ENCODE measurements around the gene CD248.
"Not testable (repeated sequence)": the region's sequence is repeated elsewhere in the genome, so short reads cannot be mapped to it uniquely, and the experiment has no call there.

The CD248 gene

DNA sequence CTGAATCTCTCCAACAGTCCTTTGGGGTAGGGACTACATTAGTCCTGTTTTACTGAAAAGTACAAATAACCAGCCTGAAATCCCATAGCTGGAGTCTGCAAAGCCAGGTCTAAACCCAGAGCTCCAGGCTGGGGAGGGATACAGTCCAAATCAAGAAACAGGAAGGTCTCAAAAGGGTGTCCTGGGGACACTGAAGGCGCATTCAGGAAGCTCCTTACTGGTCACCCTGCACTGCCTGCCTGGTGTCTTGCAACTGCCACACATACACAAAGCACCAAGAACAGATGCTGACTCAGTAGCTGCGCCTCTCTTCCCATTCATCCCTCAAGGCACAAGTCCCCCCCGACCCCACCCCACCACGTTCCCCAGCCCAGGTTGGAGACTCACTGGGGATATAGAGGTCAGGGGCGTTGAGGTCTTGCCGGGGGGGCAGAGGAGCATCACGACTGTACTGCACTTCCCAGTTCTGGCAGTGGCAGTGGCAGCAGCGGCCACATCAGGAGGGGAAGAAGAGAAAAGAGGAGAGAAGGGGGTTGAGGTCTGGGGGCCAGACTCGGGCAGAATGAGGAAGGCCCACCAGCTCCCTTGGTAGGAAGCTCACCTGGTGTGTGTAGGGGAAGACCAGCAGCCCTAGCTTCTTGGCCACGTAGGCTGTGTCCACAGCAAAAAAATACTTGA, 29.5 kb downstream of the CD248 start:
- no peak for DNase-seq

DNA sequence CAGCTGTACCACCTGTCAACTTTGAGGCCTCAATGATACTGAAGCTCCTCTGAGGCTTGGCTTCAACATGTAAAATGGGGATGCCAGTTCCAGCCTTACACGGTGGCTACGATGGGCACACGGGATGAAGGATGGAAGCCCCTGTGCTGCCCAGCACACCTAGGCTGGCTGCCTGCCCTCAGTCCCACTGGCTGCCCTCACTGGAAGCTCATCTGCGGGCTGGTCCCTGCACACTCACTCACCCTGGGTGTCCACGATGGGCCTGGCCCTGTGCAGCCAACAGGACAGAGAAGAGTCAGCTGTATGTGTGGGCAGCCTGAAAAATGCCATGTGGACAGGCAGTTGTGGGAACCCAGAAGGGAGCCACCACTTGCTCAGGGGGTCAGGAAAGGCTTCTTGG, 30.1 kb downstream of the CD248 start:
- no peak for DNase-seq

DNA sequence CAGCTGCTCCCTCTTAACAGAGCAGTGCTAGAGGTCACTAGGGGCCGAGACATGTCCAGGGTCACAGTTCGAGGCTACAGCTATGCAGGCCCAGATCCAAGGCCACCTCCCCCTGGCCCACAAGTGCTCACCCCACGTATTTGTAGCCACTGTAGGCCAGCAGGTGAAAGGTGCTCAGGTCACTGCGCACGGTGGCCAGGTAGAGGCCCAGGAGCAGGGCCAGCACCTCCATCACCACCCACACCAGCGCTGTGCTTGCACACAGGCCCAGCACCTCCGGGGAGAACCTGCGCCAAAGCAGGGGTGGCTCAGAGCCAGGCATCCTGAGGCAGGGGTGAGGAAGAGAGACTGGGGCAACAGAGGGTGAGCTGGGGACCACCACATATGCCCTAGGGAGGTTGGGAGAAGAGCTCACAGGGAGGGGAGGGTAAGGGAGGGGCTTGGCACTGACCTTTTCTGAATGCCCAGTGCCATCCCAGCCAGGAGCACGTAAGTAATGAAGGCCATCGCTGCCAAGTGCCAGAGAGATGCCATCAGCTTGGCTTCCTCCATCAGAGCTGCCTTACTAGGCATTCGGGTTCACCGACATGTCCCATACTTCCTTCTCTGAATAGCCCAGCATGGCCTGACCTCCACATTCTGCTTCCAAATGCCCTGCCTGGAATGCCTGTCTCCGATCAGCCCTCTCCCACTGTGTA, 31.4 kb downstream of the CD248 start:
- no peak for DNase-seq

DNA sequence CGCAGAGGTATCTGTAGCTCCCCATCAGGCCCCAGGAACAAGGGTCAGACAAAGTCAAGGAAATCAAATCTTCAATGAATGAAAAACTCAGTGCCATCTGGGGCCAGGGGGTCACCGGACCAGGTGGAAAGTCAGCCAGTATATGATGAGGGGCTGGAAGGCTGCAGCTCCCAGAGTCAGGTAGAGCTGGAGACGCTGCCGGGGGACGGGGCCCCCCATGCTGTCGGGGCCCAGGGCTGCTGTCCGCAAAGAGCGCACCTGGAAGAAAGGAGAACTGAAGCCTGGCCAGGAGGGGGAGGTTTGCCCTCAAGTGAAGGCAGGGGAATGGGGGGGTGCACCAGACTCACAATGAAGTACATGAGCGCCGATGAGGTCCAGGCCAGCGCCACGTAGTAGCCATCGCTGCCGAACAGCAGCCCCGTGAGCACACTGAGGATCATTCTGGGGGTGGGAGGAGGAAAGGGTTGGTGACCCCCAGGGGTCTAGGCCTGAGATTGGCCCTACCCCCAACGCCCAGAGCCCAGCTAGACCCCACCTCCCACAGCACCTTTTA, 32.2 kb downstream of the CD248 start:
- DNase-seq = no peak

DNA sequence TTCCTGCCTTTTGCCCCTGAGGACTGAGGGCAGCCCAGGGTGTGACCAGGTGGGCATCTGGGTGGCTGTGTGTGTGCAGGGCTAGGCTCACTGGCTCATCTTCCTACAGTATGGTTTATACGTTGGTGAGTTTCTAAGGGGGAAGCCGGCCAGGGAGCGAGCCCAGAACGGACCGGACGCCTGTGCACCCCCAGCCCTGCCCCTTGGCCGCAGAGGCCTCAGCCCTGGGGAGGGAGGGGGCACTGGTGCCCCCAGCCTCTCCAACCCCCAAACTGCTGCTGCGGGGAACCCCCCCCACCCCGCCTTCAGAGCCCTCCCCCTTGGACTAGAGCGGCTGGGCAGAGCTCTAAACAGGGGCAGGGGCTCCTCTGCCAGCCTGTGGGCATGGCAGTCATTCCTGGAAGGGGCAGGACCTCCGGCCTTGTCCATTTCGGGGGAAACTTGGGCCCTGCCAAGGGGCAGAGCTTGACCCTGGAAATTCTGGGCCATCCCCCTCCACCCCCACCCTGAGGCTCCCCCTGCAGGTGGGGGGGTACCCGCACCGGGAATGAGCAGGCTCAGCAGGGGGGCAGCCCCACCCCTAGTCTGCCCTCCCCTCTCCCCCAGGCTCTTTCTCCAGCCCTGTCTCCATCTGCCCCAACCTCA, 33.3 kb downstream of the CD248 start:
- no peak for DNase-seq

DNA sequence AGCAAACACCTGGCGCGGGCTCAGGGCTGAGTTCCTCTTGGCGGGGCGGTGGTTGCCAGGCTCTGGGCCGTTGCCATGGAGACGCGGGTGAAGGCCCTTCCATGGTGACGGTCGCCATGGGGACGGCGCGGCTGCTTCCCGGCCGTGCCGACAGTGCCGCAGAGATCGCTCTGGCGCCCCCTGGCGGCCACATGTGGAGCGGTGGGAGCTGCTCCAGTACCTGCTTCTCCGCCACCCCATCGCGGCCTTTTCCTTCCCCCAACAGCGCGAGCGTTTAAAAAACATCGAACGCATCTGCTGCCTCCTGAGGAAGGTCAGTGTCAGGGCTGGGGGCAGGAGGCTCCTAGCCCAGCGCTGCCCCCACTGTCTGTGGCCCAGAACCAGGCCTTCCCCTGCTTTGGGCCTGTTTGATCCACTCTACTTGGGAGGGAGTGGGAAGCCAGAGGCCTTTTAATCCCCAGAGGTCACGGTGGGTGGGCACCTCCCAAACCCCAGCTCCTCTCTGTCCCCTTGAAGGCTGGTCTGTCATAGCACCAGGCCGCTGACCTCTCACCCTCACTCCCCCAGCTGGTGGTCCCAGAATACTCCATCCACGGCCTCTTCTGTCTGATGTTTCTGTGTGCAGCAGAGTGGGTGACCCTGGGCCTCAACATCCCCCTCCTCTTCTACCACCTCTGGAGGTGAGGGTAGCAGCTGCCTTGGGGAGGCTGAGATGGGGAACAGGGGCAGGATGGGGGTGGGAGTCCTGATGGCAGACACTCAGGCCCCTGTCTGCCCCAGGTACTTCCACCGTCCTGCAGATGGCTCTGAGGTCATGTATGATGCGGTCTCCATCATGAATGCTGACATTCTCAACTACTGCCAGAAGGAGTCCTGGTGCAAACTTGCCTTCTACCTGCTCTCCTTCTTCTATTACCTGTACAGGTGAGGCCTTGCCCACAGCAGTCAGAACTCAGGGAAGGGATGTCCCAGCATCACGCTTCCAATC, 34.1 kb downstream of the CD248 start:
- peak; percentile 99 for DNase-seq

- DNase-seq = no peak
These were observed 34.9 kb downstream of the CD248 start for GRCh38 chr11:66281776-66282467.

DNA sequence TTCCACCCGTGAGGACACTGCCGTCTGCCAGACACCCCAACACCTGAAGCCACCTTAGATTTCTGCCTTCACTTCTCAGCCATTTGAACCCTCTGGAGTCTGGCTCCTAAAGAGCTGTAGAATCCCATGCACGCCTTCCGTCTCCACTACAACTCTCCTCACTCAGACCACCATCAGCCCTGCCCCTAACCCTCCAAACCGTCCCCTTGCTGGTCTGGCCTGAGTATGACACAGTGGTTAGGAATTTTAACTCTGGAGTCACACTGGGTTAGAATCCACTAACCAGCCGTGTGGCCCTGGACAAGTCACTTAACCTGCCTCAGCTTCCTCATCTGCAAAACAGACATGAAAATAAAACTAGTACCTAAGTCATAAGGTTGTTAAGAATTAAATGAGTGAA, 35.8 kb downstream of the CD248 start:
- no peak for DNase-seq

DNA sequence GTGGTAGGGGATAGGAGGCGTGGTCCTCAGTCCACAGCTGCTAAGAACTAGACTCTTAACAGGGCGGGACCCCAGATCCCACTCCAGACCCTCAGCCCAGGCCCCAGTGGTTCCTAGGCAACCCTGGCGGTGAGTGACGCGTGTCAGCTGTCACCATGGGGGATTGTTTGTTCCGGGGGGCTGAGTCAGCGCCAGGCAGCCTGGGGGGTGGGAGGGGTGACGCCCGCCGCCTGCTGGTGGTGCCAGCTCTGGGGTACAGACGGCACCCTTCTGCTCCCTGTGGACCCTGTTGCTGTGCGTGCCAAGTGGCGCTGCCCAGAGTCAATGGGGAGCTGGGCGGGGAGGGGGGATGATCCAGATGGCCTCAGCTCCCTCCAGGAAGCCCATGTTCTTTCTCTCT, 36.4 kb downstream of the CD248 start:
- DNase-seq = no peak

DNA sequence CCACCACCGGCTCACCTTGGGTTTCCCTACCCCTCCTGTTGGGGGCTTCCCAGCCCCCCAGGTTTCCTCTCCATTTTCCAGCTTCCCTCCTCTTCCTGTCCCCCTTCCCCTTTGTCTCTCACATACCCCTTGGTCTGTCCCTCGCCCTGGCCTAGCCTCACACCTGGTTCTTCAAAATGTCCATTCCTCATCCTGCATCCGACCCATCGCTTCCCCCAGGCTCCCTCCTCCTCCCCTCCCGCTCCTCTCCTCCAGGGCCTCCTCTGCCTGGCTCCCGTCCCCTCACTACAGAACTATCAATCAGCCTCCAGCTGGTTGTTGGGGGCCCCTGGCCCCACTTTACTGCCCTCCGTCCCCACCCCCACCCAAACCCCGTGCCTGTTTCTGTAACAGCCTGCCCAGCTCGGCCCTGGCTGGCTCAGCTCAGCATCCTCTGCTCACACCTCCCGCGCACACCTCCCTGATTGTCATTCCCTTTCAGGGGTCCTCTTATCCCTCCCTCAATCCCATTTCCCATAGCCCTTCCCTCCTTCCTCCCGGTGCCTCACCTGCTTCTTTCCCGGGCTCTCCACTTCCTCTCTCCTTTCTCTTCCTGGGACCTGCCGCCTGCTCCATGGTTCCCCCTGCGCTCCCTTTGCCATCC, 37.6 kb downstream of the CD248 start:
- no peak for DNase-seq

DNA sequence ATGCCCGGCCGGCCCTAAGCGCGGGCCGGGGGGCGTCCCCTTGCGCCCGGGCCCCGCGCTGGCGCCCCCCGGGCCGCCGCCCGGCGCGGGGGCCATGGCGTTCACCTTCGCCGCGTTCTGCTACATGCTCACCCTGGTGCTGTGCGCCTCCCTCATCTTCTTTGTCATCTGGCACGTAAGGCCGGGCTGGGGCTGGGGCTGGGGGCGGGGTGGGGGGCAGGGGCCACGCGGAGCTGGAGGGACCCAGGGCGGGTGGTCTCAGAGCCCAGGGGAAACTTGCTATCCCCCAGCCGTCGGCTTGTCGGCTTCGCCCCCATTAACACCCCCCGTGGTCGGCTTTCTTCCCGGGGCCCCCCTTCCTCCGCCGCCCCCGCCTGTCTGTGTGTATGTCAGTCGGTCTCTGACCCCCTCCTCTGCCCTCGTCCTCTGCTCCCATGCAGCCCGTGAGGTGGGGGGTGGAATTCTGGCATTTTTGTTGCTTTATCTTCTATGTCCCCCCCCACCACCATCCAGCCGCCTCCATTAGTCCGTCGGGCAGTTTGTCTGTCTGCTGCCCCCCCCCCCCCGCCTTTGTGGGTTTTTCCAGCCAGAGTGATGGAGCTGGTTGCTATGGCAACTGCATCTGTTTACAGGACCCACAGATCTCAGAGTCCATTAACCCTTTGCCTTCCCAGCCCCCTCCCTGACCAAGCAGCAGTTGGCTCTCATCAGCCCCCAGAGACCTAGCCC, 38.3 kb downstream of the CD248 start:
- DNase-seq = peak; percentile 45

DNA sequence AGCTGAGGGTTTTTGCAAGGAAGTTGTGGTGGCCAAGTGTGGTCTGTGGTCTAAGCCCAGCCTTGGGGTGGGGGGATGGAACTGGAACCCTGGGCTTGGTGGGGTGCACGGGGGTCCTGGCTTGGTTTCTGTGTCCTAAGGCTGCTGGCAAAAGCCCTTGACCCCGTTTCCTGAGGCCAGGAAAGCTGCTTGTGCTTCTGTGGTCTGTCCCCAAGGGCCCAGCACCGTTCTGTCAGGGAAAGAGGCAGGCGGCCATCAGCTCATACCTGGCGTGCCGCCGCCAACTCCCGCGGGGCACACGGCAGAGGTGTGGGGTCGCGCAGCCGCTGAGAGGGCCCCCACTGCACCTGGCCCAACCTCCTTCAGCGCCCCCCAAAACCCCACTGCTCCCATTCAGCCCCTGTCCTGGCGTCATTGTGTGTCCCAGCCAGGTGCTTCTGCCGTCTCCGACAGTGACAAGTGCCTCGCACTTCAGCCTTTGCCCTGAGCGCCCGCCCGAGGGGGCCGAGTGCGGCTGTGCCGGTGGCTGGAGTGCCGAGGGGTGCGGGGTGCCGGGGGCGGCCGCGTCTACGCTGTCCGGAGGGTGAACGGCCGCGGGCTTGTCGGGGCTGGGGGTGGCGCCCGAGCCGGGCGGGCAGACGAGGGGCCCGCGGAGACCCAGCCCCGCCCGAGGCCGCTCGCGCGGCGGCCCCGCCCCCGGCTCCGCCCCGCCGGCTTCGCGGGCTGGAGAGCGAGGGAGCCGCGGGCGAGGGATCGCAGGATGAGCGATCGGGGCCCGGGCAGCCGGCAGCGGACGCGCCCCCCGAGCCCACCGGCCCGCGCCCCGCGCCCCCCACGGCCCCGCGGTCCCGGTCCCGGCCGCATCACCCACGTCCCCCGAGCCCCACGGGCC, 39.1 kb downstream of the CD248 start, which contains the start of gene CNIH2:
Gene CNIH2, plus strand, starts transcription at position 705 of the 892 bp plus-strand sequence. CDS start 282 bp downstream, outside the sequence.
- peak; percentile 74 for DNase-seq

- DNase-seq = not testable (repeated sequence)
These were observed 39.8 kb downstream of the CD248 start for GRCh38 chr11:66277064-66277463.

DNA sequence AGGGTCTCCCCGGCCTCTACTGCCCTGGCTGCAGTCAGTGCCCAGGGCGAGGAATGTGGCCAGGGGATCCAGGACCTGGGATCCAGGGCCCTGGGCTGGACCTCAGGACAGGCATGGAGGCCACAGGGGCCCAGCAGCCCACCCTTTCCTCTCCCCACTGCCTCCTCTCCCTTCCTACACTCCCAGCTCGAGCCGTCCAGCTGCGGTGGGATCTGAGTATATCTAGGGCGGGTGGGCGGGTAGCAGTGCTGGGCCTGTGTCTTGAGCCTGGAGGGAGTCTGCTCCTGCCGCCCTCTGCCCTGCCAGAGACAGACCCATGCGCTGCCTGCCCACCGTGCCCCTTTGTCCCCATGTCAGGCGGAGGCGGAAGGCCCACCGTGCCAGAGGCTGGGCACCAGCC, 40.2 kb downstream of the CD248 start:
- DNase-seq = not testable (repeated sequence)

DNA sequence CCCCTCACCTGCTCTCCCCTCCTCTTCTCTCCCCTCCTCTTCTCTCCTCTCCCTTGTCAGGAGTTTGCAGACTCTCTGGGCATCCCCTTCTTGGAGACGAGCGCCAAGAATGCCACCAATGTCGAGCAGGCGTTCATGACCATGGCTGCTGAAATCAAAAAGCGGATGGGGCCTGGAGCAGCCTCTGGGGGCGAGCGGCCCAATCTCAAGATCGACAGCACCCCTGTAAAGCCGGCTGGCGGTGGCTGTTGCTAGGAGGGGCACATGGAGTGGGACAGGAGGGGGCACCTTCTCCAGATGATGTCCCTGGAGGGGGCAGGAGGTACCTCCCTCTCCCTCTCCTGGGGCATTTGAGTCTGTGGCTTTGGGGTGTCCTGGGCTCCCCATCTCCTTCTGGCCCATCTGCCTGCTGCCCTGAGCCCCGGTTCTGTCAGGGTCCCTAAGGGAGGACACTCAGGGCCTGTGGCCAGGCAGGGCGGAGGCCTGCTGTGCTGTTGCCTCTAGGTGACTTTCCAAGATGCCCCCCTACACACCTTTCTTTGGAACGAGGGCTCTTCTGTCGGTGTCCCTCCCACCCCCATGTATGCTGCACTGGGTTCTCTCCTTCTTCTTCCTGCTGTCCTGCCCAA, 40.7 kb downstream of the CD248 start:
- DNase-seq = no peak

DNA sequence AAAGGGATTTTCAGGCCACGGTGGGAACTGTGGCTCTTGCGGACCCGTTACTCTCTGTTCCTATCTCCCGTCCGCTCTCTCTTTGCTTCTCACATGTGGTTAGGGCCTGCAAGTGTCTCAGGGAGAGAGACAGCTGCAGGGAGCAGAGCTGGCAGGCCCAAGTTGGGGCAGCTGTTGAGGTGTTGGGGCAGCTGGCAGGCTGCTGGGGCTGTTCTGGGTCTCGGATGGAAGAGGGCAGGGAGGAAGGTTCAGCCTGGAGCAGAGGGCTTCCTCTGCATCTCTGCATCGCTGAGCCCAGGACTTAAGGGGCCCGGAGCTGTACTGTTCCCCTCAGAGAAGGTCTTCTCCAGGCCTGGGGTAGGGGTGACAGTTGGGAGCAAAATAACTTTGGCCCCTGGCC, 41.4 kb downstream of the CD248 start:
- no peak for DNase-seq

GRCh38 chr11:66274219-66274618, 42.6 kb downstream of the CD248 start:
- DNase-seq = no peak

GRCh38 chr11:66272596-66272995, 44.2 kb downstream of the CD248 start:
- DNase-seq = no peak

DNA sequence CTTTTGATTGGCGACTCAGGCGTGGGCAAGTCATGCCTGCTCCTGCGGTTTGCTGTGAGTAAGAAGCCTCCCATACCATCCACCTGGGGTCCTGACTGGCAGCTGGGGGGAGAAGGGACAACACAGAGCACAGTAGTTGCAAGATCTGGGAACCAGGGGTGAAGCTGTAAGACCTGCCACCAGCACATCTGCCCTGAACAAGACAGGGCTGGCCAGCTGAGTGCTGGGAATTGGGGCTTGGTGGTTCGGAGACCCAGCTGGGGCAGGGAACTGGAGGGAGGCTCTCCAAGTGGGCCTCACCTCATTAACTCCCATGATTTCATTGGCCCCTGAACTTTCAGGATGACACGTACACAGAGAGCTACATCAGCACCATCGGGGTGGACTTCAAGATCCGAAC, 45.0 kb downstream of the CD248 start:
- DNase-seq = no peak

Measured in activated T-cell treated with anti-CD3 and anti-CD28 coated beads, Interleukin-2, amount 50 U/mL, for 1 hour (primary cell).